ENCODE data around the gene MAPK12.

DNA sequence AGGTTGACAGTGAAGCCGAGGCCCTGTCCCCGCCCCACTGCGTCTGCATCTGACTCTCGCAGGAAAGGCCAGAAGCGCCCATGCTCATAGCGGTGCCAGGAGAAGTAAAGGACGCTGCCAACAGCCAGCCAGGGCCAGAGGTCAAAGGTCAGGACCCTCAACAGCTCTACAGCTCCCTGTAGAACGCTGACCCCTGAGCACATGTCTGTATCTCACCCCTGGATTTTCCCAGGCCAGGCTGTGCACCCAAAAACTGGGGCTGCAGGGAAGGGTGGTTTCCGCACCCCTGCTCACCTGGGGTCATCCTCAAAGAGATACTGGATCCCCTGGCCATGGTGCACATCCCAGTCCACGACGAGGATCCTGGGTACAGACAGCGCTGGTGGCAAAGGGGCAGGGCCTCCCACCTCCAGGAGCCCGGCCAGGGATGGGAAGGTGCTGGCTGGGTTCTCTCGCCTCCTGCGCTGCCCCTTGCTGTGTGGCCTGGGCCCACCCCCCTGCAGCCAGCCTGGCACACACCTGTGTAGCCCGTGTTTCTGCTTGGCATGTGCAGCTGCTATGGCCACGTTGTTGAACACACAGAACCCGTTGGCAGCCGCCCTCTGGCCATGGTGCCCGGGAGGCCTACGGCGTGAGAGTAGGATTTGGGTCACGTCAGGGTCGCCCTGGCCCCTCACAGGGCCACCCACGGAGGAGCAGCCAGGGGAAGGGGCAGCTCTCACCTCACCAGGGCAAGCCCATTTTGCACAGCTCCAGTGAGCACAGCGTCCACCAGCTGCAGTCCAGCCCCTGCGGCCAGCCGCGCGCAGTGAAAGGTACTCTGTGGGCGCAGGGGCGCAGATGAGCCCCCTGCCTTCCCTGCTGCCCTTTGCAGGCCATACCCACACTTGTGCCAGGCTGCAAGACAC, 11.9 kb downstream of the MAPK12 start:
- TF ChIP-seq, protein P1, sequence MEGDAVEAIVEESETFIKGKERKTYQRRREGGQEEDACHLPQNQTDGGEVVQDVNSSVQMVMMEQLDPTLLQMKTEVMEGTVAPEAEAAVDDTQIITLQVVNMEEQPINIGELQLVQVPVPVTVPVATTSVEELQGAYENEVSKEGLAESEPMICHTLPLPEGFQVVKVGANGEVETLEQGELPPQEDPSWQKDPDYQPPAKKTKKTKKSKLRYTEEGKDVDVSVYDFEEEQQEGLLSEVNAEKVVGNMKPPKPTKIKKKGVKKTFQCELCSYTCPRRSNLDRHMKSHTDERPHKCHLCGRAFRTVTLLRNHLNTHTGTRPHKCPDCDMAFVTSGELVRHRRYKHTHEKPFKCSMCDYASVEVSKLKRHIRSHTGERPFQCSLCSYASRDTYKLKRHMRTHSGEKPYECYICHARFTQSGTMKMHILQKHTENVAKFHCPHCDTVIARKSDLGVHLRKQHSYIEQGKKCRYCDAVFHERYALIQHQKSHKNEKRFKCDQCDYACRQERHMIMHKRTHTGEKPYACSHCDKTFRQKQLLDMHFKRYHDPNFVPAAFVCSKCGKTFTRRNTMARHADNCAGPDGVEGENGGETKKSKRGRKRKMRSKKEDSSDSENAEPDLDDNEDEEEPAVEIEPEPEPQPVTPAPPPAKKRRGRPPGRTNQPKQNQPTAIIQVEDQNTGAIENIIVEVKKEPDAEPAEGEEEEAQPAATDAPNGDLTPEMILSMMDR (conservative IDR thresholded peaks at IDR 0.05; ENCODE audit: low read depth, low read length) = no peak
- TF ChIP-seq CEBPB (IDR thresholded peaks at IDR 0.05; ENCODE audit: low read depth, low read length) (no peak), POLR2A (IDR thresholded peaks at IDR 0.05; ENCODE audit: low read depth, low read length) (no peak), SMC3 (IDR thresholded peaks at IDR 0.05; ENCODE audit: low read depth, low read length) (no peak), CHD1 (IDR thresholded peaks at IDR 0.05; ENCODE audit: low read depth, low read length) (no peak), FOS (IDR thresholded peaks at IDR 0.05; ENCODE audit: low read depth, low read length) (no peak)
- TF ChIP-seq, protein P2, sequence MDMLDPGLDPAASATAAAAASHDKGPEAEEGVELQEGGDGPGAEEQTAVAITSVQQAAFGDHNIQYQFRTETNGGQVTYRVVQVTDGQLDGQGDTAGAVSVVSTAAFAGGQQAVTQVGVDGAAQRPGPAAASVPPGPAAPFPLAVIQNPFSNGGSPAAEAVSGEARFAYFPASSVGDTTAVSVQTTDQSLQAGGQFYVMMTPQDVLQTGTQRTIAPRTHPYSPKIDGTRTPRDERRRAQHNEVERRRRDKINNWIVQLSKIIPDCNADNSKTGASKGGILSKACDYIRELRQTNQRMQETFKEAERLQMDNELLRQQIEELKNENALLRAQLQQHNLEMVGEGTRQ (IDR thresholded peaks at IDR 0.05; ENCODE audit: low read depth, low read length) = no peak
